HepG2 (cell line): ENCODE measurements around the gene LMOD2. TPM values are rescaled to one million over a fixed set of nuclear protein-coding genes. Genes with fewer than 3 reads are reported as not detected.
A peak's percentile ranks its signal among the peaks of the same experiment; 100 is the strongest.

ENCODE experiments used
- ATAC-seq: fragments of 200-7000 bp; cut with Tn5 transposase; 3 replicates; pipeline ENCODE4 v1.9.1; 2020; ENCODE audit warnings: mild to moderate bottlenecking, moderate library complexity
- BruUV-seq: library from RNA; stranded (reverse); fragments of 400-500 nt; replicated peaks from 2 replicates; lab custom pipeline; 2021; lab: Mats Ljungman, UMichigan
- CTCF ChIA-PET: fragments of 300-600 bp; formaldehyde crosslinking; extraction: SDS; loops from one replicate; lab custom pipeline; 2021; ENCODE audit warnings: low total read pairs, inconsistent platforms, low intra/inter-chr PET ratio; lab: Yijun Ruan, JAX
- POLR2A ChIA-PET: fragments of 350-600 bp; sonication (Branson Sonifier 250); formaldehyde crosslinking; loops from one replicate; lab custom pipeline; 2020; ENCODE audit warnings: antibody characterized with exemption, inconsistent platforms; lab: Yijun Ruan, JAX
- DNase-seq: peaks from one replicate; pipeline ENCODE4 v3.0.0-alpha.2; 2015; ENCODE audit warnings: low spot score
- FAIRE-seq: peaks from 3 replicates; lab custom pipeline; 2011; peaks lifted over from hg19 to GRCh38; lab: Jason Lieb, UNC
- H2AFZ ChIP-seq: one replicate; pipeline ENCODE4 v1.6.1; 2011; ENCODE audit warnings: low read length, inconsistent platforms
- H3K27ac ChIP-seq: fragments of 300-600 bp; 3 replicates; pipeline ENCODE4 v1.8.0; 2011; ENCODE audit warnings: mixed run types, mild to moderate bottlenecking, mixed read lengths, low read length, inconsistent platforms; ENCODE audit not compliant: insufficient read depth; ENCODE audit errors: extremely low read length
- H3K27me3 ChIP-seq, 2 experiments: fragments of 200-600 bp in 1 of 2; 2 replicates in 1 of 2; 3 replicates in 1 of 2; pipeline versions ENCODE4 v1.6.0 to v1.8.0; 2011; ENCODE audit warnings: low read length in 2 of 2, mild to moderate bottlenecking in 2 of 2, moderate library complexity in 2 of 2, inconsistent platforms in 1 of 2; ENCODE audit not compliant: insufficient read depth in 2 of 2, control insufficient read depth in 1 of 2
- H3K36me3 ChIP-seq, 2 experiments: fragments of 200-600 bp in 1 of 2; replicated peaks in 1 of 2; 2 replicates in 1 of 2; 3 replicates in 1 of 2; pipeline versions ENCODE4 v1.5.1 to v1.8.0; 2011; ENCODE audit warnings: low read length in 2 of 2, inconsistent platforms in 1 of 2; ENCODE audit not compliant: insufficient read depth in 2 of 2, control insufficient read depth in 1 of 2
- H3K4me1 ChIP-seq: 2 replicates; pipeline ENCODE4 v1.5.1; 2012; ENCODE audit warnings: low read length, inconsistent platforms; ENCODE audit not compliant: insufficient read depth
- H3K4me2 ChIP-seq: 2 replicates; pipeline ENCODE4 v1.6.0; 2011; ENCODE audit warnings: low read depth, low read length, inconsistent platforms
- H3K4me3 ChIP-seq, 3 experiments: fragments of 200-600 bp in 1 of 3; sonication (generic), shearing (Covaris generic) in 1 of 3; replicated peaks in 1 of 3; 2 replicates each; pipeline ENCODE4 v1.5.1; 2011 to 2016; ENCODE audit warnings: low read length in 3 of 3, inconsistent platforms in 2 of 3, low read depth in 2 of 3, mild to moderate bottlenecking in 2 of 3, control low read depth in 1 of 3, mixed read lengths in 1 of 3; ENCODE audit not compliant: insufficient read depth in 1 of 3
- H3K79me2 ChIP-seq: one replicate; pipeline ENCODE4 v1.6.1; 2011; ENCODE audit warnings: low read length, inconsistent platforms; ENCODE audit not compliant: insufficient read depth
- H3K9ac ChIP-seq: 2 replicates; pipeline ENCODE4 v1.6.0; 2011; ENCODE audit warnings: mild to moderate bottlenecking, low read depth, low read length, inconsistent platforms; ENCODE audit not compliant: insufficient read depth
- H3K9me3 ChIP-seq: 2 replicates; pipeline ENCODE4 v1.5.1; 2012; ENCODE audit warnings: mild to moderate bottlenecking, low read length
- H4K20me1 ChIP-seq: 2 replicates; pipeline ENCODE4 v1.6.0; 2011; ENCODE audit warnings: inconsistent platforms, mild to moderate bottlenecking, low read length, moderate library complexity; ENCODE audit not compliant: insufficient read depth
- MAFF ChIP-seq: IDR thresholded peaks from 2 replicates; pipeline ENCODE4 v1.6.1; 2011; ENCODE audit warnings: low read depth, low read length, improper control_type of control experiment
- MAFK ChIP-seq, 2 experiments: IDR thresholded peaks in 1 of 2; conservative IDR thresholded peaks in 1 of 2; 2 replicates each; pipeline ENCODE4 v1.6.1; 2011; ENCODE audit warnings: improper control_type of control experiment in 2 of 2, low read length in 2 of 2
- NKX3-1 ChIP-seq: sonication (generic); formaldehyde crosslinking; IDR thresholded peaks from 2 replicates; pipeline ENCODE4 v1.5.0; 2020; ENCODE audit warnings: missing genetic modification reagents
- NRL ChIP-seq: sonication (generic); formaldehyde crosslinking; IDR thresholded peaks from 2 replicates; pipeline ENCODE4 v1.5.0; 2020; ENCODE audit warnings: missing genetic modification reagents, mild to moderate bottlenecking, moderate library complexity, borderline replicate concordance
- RNF219 ChIP-seq: sonication (generic); formaldehyde crosslinking; IDR thresholded peaks from 2 replicates; pipeline ENCODE4 v1.5.0; 2020; ENCODE audit warnings: mild to moderate bottlenecking, missing genetic modification reagents
- YY1 ChIP-seq: IDR thresholded peaks from 2 replicates; pipeline ENCODE4 v1.6.1; 2011; ENCODE audit warnings: low read length, low read depth, moderate library complexity, mild to moderate bottlenecking; ENCODE audit not compliant: insufficient read depth, insufficient replicate concordance
- WGBS: methylation state at CpG from one replicate; pipeline ENCODE4 v1.1.6; 2017; ENCODE audit warnings: low lambda C conversion rate; 5-methylcytosine and 5-hydroxymethylcytosine counted together
- in situ Hi-C: cut with HindIII; loops from 2 replicates; pipeline ENCODE4 v1.10.0; 2017; ENCODE audit warnings: low pct_unique_long_range_greater_than_20kb; ENCODE audit not compliant: extremely low pct_ligation_motif_present
- intact Hi-C: fragments of 100-400 bp; cut with micrococcal nuclease; formaldehyde crosslinking; loops from one replicate; pipeline ENCODE4 v1.10.0; 2022; ENCODE audit not compliant: unreplicated experiment
- polyA plus RNA-seq, 8 experiments: library from polyadenylated mRNA; depleted of rRNA in 3 of 8; stranded (reverse) in 7 of 8; unstranded in 1 of 8; fragments of >200 nt; fragmentation: Illumina TruSeq in 4 of 8; extraction: Trizol in 4 of 8; gene quantifications; 2 replicates each; pipeline versions ENCODE4 v1.2.1 to v1.2.3, GENCODE V29; 2011 to 2016; ENCODE audit warnings: low read depth in 4 of 8, missing spikeins in 1 of 8, mixed read lengths in 1 of 8; ENCODE audit not compliant: insufficient read depth in 1 of 8
- total RNA-seq, 5 experiments: library from RNA; depleted of rRNA; stranded (reverse); fragments of >200 nt; fragmentation: Illumina TruSeq; extraction: Trizol; gene quantifications; 2 replicates each; pipeline ENCODE4 v1.2.3, GENCODE V29; 2016; ENCODE audit warnings: low read depth in 1 of 5
- TF ChIP-seq, protein P1 (sequence below): sonication (generic); formaldehyde crosslinking; IDR thresholded peaks from 2 replicates; pipeline ENCODE4 v1.4.0; 2020; ENCODE audit warnings: missing genetic modification reagents, mild to moderate bottlenecking, borderline replicate concordance

LMOD2 gene
- total and polyA plus RNA-seq, 2 of the 13 experiments (the other 11 are each of a cell fraction or from before 2014, with no cell fraction given): not detected

GRCh38 chr7:123632808-123633207 lies 22.9 kb upstream of the LMOD2 start:
- BruUV-seq: no TSS peak
- TF ChIP-seq RNF219 (no peak), MAFF (peak; percentile 82), NRL (CRISPR knock-in tag) (no peak), MAFK (conservative IDR thresholded peaks at IDR 0.05 in 1 of 2, IDR thresholded peaks at IDR 0.05 in 1 of 2; ENCODE audit: low read length in 2 of 2) (peak; percentile 81 to 90), NKX3-1 (CRISPR knock-in tag) (no peak), YY1 (no peak)
- TF ChIP-seq, protein P1, sequence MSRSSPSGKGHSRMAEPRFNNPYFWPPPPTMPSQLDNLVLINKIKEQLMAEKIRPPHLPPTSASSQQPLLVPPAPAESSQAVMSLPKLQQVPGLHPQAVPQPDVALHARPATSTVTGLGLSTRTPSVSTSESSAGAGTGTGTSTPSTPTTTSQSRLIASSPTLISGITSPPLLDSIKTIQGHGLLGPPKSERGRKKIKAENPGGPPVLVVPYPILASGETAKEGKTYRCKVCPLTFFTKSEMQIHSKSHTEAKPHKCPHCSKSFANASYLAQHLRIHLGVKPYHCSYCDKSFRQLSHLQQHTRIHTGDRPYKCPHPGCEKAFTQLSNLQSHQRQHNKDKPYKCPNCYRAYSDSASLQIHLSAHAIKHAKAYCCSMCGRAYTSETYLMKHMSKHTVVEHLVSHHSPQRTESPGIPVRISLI (CRISPR knock-in tag): no peak
- no peaks in the 10 kb centered on the region for H4K20me1 ChIP-seq
- no peak overlapping the region for H3K9ac ChIP-seq
- H3K4me3 ChIP-seq: no peak overlapping the region
- H3K27me3 ChIP-seq: no peaks in the 10 kb centered on the region
- no peak overlapping the region for H3K4me2 ChIP-seq
- ChIA-PET POLR2A (no interaction called here), CTCF (no interaction called here)
- no peaks in the 10 kb centered on the region for H3K79me2 ChIP-seq
- intact Hi-C loops (loop anchor here (5.0 kb wide), 1 partner anchor 164 kb away; no protein-coding TSS in a partner anchor), in situ Hi-C loops (loop anchor here (10.0 kb wide), 1 partner anchor 232 kb away; no protein-coding TSS in a partner anchor)
- no peak for DNase-seq
- no peak for FAIRE-seq
- no peaks in the 10 kb centered on the region for H3K4me1 ChIP-seq
- no peak for ATAC-seq
- no peaks in the 10 kb centered on the region for H3K36me3 ChIP-seq
- no peak overlapping the region for H3K27ac ChIP-seq
- H3K9me3 ChIP-seq: no peaks in the 10 kb centered on the region
- WGBS: 46% methylated on average over 2 of the region's 2 CpGs
- H2AFZ ChIP-seq: no peak overlapping the region
